Stromal cell of bone marrow (primary cell): Measurements from ENCODE around the gene AQP5.

ENCODE experiments used
- DNase-seq: peaks from one replicate; pipeline ENCODE4 v3.0.0-alpha.2; 2012; ENCODE audit warnings: low read depth

Gene AQP5

GRCh38 chr12:49964849-49965624 is 3.4 kb downstream of the AQP5 start:
- no peak for DNase-seq

GRCh38 chr12:49965836-49966235 is 4.2 kb downstream of the AQP5 start:
- DNase-seq, result no peak

- DNase-seq, result no peak
These were observed 4.9 kb downstream of the AQP5 start for GRCh38 chr12:49966511-49967041.

GRCh38 chr12:49967042-49967776 is 5.5 kb downstream of the AQP5 start:
- peak; percentile 51 for DNase-seq

GRCh38 chr12:49967777-49968250 is 6.1 kb downstream of the AQP5 start:
- no peak for DNase-seq

- DNase-seq, result no peak
These were observed 6.8 kb downstream of the AQP5 start for GRCh38 chr12:49968471-49968870.

- DNase-seq, result no peak
These were observed 7.4 kb downstream of the AQP5 start for GRCh38 chr12:49969027-49969426.

- DNase-seq, result no peak
These were observed 8.2 kb downstream of the AQP5 start for GRCh38 chr12:49969651-49970429.

- DNase-seq, result no peak
These were observed 9.0 kb downstream of the AQP5 start for GRCh38 chr12:49970658-49971057.

GRCh38 chr12:49971141-49971540 is 9.5 kb downstream of the AQP5 start:
- DNase-seq, result no peak

GRCh38 chr12:49972129-49972528 is 10.5 kb downstream of the AQP5 start:
- no peak for DNase-seq

- DNase-seq, result no peak
These were observed 11.1 kb downstream of the AQP5 start, which contains the start of gene AQP6 for GRCh38 chr12:49972641-49973360. AQP6 (plus strand) TSS chr12:49972947; CDS start chr12:49973174, 227 bp downstream.

- no peak for DNase-seq
These were observed 11.7 kb downstream of the AQP5 start for GRCh38 chr12:49973361-49973830.

GRCh38 chr12:49974231-49974675 is 12.6 kb downstream of the AQP5 start:
- peak; percentile 64 for DNase-seq

- DNase-seq, result no peak
These were observed 13.1 kb downstream of the AQP5 start for GRCh38 chr12:49974677-49975317.

GRCh38 chr12:49975318-49975761 is 13.7 kb downstream of the AQP5 start:
- DNase-seq, result no peak

- no peak for DNase-seq
These were observed 14.9 kb downstream of the AQP5 start for GRCh38 chr12:49976557-49976956.

GRCh38 chr12:49978125-49978524 is 16.5 kb downstream of the AQP5 start:
- no peak for DNase-seq

GRCh38 chr12:49979016-49979586 is 17.4 kb downstream of the AQP5 start:
- DNase-seq, result no peak

- DNase-seq, result no peak
These were observed 18.1 kb downstream of the AQP5 start for GRCh38 chr12:49979791-49980190.
